Osteoblast (primary cell): Measurements from ENCODE around the gene VSX2. TPM values are rescaled to one million over a fixed set of nuclear protein-coding genes. Genes with fewer than 3 reads are reported as not detected.

Experiments used
- DNase-seq: peaks from one replicate; pipeline ENCODE4 v3.0.0; 2011; ENCODE audit warnings: low spot score, mixed read lengths; ENCODE audit not compliant: insufficient read length; ENCODE audit errors: missing footprints
- H2AFZ ChIP-seq: 2 replicates; pipeline ENCODE4 v1.6.0; 2011; ENCODE audit warnings: mild to moderate bottlenecking, low read length
- H3K27ac ChIP-seq: 2 replicates; pipeline ENCODE4 v1.5.1; 2011; ENCODE audit warnings: mild to moderate bottlenecking, low read depth, low read length, moderate library complexity
- H3K27me3 ChIP-seq: 2 replicates; pipeline ENCODE4 v1.6.0; 2012; ENCODE audit warnings: mild to moderate bottlenecking, control low read depth, inconsistent platforms, low read length, moderate library complexity; ENCODE audit not compliant: insufficient read depth
- H3K36me3 ChIP-seq: 2 replicates; pipeline ENCODE4 v1.5.1; 2011; ENCODE audit warnings: mild to moderate bottlenecking, low read length, control low read depth, moderate library complexity; ENCODE audit not compliant: insufficient read depth
- H3K4me1 ChIP-seq: 2 replicates; pipeline ENCODE4 v1.5.1; 2011; ENCODE audit warnings: mild to moderate bottlenecking, low read length, control low read depth, moderate library complexity; ENCODE audit not compliant: insufficient read depth
- H3K4me2 ChIP-seq: 2 replicates; pipeline ENCODE4 v1.6.0; 2011; ENCODE audit warnings: mild to moderate bottlenecking, low read length; ENCODE audit not compliant: insufficient read depth
- H3K4me3 ChIP-seq: fragments of 200-600 bp; sonication (generic); 3 replicates; pipeline ENCODE4 v1.5.1; 2012; ENCODE audit warnings: mild to moderate bottlenecking, low read length, inconsistent platforms; ENCODE audit not compliant: insufficient read depth
- H3K79me2 ChIP-seq: 2 replicates; pipeline ENCODE4 v1.6.0; 2012; ENCODE audit warnings: mild to moderate bottlenecking, low read length, control low read depth, inconsistent platforms; ENCODE audit not compliant: insufficient read depth
- H3K9me3 ChIP-seq: 2 replicates; pipeline ENCODE4 v1.5.1; 2011; ENCODE audit warnings: low read depth, low read length, control low read depth
- H4K20me1 ChIP-seq: 2 replicates; pipeline ENCODE4 v1.6.0; 2012; ENCODE audit warnings: mild to moderate bottlenecking, low read length, control low read depth; ENCODE audit not compliant: insufficient read depth
- CTCF ChIP-seq: IDR thresholded peaks from 2 replicates; pipeline ENCODE4 v1.5.1; 2011; ENCODE audit warnings: mild to moderate bottlenecking, low read depth, low read length, moderate library complexity; ENCODE audit errors: extremely low read depth
- total RNA-seq: library from RNA; depleted of rRNA; stranded (reverse); fragments of >200 nt; gene quantifications from 2 replicates; pipeline ENCODE4 v1.2.3, GENCODE V29; 2012

The VSX2 gene
- total RNA-seq, 1 donor = not detected

- peaks cover 56% of the 10 kb centered on the region for H3K36me3 ChIP-seq
- no peak overlapping the region for H3K4me2 ChIP-seq
- peaks cover 7% of the 10 kb centered on the region for H3K79me2 ChIP-seq
- DNase-seq = peak; percentile 88
- no peak overlapping the region for H3K27ac ChIP-seq
- H3K27me3 ChIP-seq = no peaks in the 10 kb centered on the region
- no peak overlapping the region for H2AFZ ChIP-seq
- H3K4me1 ChIP-seq = no peaks in the 10 kb centered on the region
- no peaks in the 10 kb centered on the region for H3K9me3 ChIP-seq
- H3K4me3 ChIP-seq = no peak overlapping the region
- TF ChIP-seq CTCF = peak; percentile 50
- H4K20me1 ChIP-seq = peaks cover 14% of the 10 kb centered on the region
These were observed 51.2 kb downstream of the VSX2 start for GRCh38 chr14:74290415-74290814.

GRCh38 chr14:74292061-74292460 lies 52.8 kb downstream of the VSX2 start:
- Histone ChIP-seq H3K36me3 (peaks cover 51% of the 10 kb centered on the region), H3K4me3 (no peak overlapping the region), H2AFZ (no peak overlapping the region), H3K4me1 (no peaks in the 10 kb centered on the region), H4K20me1 (peaks cover 14% of the 10 kb centered on the region), H3K79me2 (peaks cover 7% of the 10 kb centered on the region), H3K9me3 (no peaks in the 10 kb centered on the region), H3K27me3 (no peaks in the 10 kb centered on the region), H3K4me2 (no peak overlapping the region), H3K27ac (no peak overlapping the region)
- TF ChIP-seq CTCF = no peak
- no peak for DNase-seq

DNA sequence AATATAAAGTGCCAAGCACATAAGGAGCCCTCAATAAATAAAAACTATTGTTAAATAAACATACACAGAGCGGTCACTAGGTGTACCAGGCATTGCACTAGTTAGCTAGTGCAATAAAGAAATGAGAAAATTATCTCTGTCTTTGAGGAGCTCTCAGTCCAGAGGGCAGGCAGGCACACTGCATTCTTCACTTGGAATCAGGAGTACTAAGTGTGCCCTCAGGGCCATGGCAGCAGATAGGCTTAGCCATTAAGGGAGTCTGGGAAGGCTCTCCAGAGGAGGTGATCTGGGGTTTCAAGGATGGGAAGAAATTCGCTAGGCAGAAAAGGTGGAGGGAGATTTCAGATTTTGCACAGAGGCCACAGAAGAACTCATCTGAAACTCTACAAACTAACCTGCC lies 54.4 kb downstream of the VSX2 start:
- H3K4me3 ChIP-seq = no peak overlapping the region
- peaks cover 14% of the 10 kb centered on the region for H4K20me1 ChIP-seq
- DNase-seq = no peak
- TF ChIP-seq CTCF = no peak
- no peaks in the 10 kb centered on the region for H3K9me3 ChIP-seq
- no peaks in the 10 kb centered on the region for H3K4me1 ChIP-seq
- peaks cover 7% of the 10 kb centered on the region for H3K79me2 ChIP-seq
- H2AFZ ChIP-seq = no peak overlapping the region
- no peak overlapping the region for H3K27ac ChIP-seq
- H3K27me3 ChIP-seq = no peaks in the 10 kb centered on the region
- H3K36me3 ChIP-seq = peaks cover 40% of the 10 kb centered on the region
- no peak overlapping the region for H3K4me2 ChIP-seq

DNA sequence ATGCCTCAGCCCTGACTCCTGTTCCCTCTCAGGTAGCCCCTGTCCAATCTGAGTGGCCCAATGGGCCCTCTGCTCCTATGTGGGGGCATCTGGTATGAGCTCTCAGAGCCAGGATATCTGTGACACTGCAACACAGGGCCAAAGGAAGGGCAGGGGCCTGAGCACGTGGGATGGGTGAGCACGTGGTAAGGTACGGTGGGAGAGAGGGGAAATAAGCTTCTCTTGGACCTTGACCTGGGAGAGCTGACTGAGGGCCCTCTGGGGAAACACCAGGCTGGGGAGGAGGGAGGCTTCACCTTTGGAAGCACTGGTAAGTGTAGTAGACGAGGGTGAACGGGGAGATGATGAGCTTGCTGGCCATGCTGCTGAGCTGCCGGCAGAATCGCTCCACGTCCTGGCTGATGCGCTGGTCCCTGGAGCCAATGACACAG lies 56.8 kb downstream of the VSX2 start:
- peaks cover 5% of the 10 kb centered on the region for H3K4me1 ChIP-seq
- H3K27me3 ChIP-seq = no peaks in the 10 kb centered on the region
- H3K9me3 ChIP-seq = no peaks in the 10 kb centered on the region
- no peak overlapping the region for H3K4me2 ChIP-seq
- H3K4me3 ChIP-seq = no peak overlapping the region
- no peak overlapping the region for H3K27ac ChIP-seq
- no peak for DNase-seq
- peaks cover 18% of the 10 kb centered on the region for H3K79me2 ChIP-seq
- H3K36me3 ChIP-seq = peaks cover 25% of the 10 kb centered on the region
- no peak overlapping the region for H2AFZ ChIP-seq
- H4K20me1 ChIP-seq = peaks cover 14% of the 10 kb centered on the region
- no peak for TF ChIP-seq CTCF
